Lower lobe of right lung (tissue), 2 donors: ENCODE results near the gene INPP4A. TPM values are rescaled to one million over a fixed set of nuclear protein-coding genes. Genes with fewer than 3 reads are reported as not detected.
A peak's percentile ranks its signal among the peaks of the same experiment; 100 is the strongest.

Experiments used
- ATAC-seq, 2 donors: fragments of 200-7000 bp; cut with Tn5 transposase; one replicate each; pipeline ENCODE4 v1.9.1; 2020 to 2022; ENCODE audit warnings: mild to moderate bottlenecking in 2 of 2, moderate library complexity in 2 of 2
- DNase-seq: peaks from one replicate; pipeline ENCODE4 v3.0.0-alpha.2; 2020
- H3K27ac ChIP-seq: fragments of 200-600 bp; one replicate; pipeline ENCODE4 v1.8.0; 2022
- H3K27me3 ChIP-seq: fragments of 200-600 bp; one replicate; pipeline ENCODE4 v1.8.0; 2022; ENCODE audit warnings: low read depth
- H3K36me3 ChIP-seq: fragments of 200-600 bp; one replicate; pipeline ENCODE4 v1.8.0; 2022; ENCODE audit warnings: mild to moderate bottlenecking
- H3K4me1 ChIP-seq: fragments of 200-600 bp; one replicate; pipeline ENCODE4 v1.8.0; 2022
- H3K4me3 ChIP-seq: fragments of 200-600 bp; one replicate; pipeline ENCODE4 v1.8.0; 2022; ENCODE audit warnings: mild to moderate bottlenecking
- H3K9me3 ChIP-seq: fragments of 200-600 bp; one replicate; pipeline ENCODE4 v1.8.0; 2022
- intact Hi-C: fragments of 100-400 bp; cut with DNase I; formaldehyde crosslinking; loops from one replicate; pipeline ENCODE4 v1.11.0; 2022
- total RNA-seq: library from RNA; stranded (reverse); fragmentation: NEBNext Ultra II Directional; extraction: Animal tissue kit (Norgen Biotek cat#: 25700); gene quantifications from one replicate; pipeline ENCODE4 v1.2.1, GENCODE V29; 2021
- TF ChIP-seq, protein P1 (sequence below): fragments of 200-600 bp; IDR thresholded peaks from one replicate; pipeline ENCODE4 v1.8.0; 2022; ENCODE audit warnings: antibody characterized with exemption, mild to moderate bottlenecking
- donor health status: DM: no; HTN: yes; CAD: no; lungs with severe emphysema.

The INPP4A gene
- total RNA-seq, 1 donor from 2014 or later: 35.6 TPM

GRCh38 chr2:98459496-98460175 lies 15.0 kb downstream of the INPP4A start:
- TF ChIP-seq, protein P1, sequence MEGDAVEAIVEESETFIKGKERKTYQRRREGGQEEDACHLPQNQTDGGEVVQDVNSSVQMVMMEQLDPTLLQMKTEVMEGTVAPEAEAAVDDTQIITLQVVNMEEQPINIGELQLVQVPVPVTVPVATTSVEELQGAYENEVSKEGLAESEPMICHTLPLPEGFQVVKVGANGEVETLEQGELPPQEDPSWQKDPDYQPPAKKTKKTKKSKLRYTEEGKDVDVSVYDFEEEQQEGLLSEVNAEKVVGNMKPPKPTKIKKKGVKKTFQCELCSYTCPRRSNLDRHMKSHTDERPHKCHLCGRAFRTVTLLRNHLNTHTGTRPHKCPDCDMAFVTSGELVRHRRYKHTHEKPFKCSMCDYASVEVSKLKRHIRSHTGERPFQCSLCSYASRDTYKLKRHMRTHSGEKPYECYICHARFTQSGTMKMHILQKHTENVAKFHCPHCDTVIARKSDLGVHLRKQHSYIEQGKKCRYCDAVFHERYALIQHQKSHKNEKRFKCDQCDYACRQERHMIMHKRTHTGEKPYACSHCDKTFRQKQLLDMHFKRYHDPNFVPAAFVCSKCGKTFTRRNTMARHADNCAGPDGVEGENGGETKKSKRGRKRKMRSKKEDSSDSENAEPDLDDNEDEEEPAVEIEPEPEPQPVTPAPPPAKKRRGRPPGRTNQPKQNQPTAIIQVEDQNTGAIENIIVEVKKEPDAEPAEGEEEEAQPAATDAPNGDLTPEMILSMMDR: no peak
- ATAC-seq (no peak), DNase-seq (no peak)
- Histone ChIP-seq H3K4me3 (no peak overlapping the region), H3K9me3 (no peaks in the 10 kb centered on the region), H3K4me1 (peaks cover 66% of the 10 kb centered on the region), H3K27ac (no peak overlapping the region), H3K36me3 (no peaks in the 10 kb centered on the region), H3K27me3 (no peaks in the 10 kb centered on the region)
- intact Hi-C loops: no loop called here

- intact Hi-C loops: no loop called here
- Histone ChIP-seq H3K9me3 (no peaks in the 10 kb centered on the region), H3K4me3 (no peak overlapping the region), H3K27me3 (no peaks in the 10 kb centered on the region), H3K27ac (peak overlapping the region; percentile 33), H3K36me3 (no peaks in the 10 kb centered on the region), H3K4me1 (peaks cover 66% of the 10 kb centered on the region)
- DNase-seq (no peak), ATAC-seq (peak in 1 of 2 donors; percentile 36)
- TF ChIP-seq, protein P1: no peak
Measured at GRCh38 chr2:98460573-98461497, 16.2 kb downstream of the INPP4A start.

- peak overlapping the region; percentile 33 for H3K27ac ChIP-seq
- no peak overlapping the region for H3K4me3 ChIP-seq
- no peak for ATAC-seq
- H3K27me3 ChIP-seq: no peaks in the 10 kb centered on the region
- no peak for DNase-seq
- H3K9me3 ChIP-seq: no peaks in the 10 kb centered on the region
- intact Hi-C loops: no loop called here
- no peaks in the 10 kb centered on the region for H3K36me3 ChIP-seq
- peaks cover 71% of the 10 kb centered on the region for H3K4me1 ChIP-seq
- TF ChIP-seq, protein P1: no peak
Measured at GRCh38 chr2:98461498-98462049, 16.9 kb downstream of the INPP4A start.

GRCh38 chr2:98463081-98463481 lies 18.4 kb downstream of the INPP4A start:
- no peak overlapping the region for H3K4me3 ChIP-seq
- H3K36me3 ChIP-seq: no peaks in the 10 kb centered on the region
- H3K9me3 ChIP-seq: no peaks in the 10 kb centered on the region
- intact Hi-C loops: no loop called here
- TF ChIP-seq, protein P1: no peak
- peak overlapping the region; percentile 74 for H3K27ac ChIP-seq
- DNase-seq: no peak
- H3K27me3 ChIP-seq: no peaks in the 10 kb centered on the region
- H3K4me1 ChIP-seq: peaks cover 74% of the 10 kb centered on the region
- ATAC-seq: no peak

DNA sequence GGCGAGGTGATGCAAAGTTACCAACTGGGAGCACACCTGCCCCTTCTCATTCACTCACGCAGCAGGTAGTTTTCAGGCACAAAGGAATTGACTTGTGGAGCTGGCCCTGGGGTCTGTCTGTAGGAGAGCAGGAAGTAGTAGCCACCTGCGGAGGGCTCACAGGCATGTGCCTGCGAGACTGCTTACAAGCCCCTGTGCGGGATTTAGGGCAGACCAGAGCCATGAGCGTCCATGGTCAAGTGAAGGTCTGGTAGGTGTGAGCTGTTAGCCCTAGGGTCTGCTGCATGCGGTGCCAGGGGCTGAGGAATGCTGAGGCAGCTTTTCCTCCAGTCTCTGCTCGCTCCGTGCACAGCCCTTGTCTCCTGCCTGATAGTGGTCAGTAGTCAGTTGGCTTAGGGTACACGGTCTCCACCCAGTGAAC lies 18.9 kb downstream of the INPP4A start:
- intact Hi-C loops: no loop called here
- no peak for DNase-seq
- H3K27ac ChIP-seq: peak overlapping the region; percentile 74

More for the DNA sequence above, 18.9 kb downstream of the INPP4A start:
- ATAC-seq: no peak
- no peaks in the 10 kb centered on the region for H3K27me3 ChIP-seq
- TF ChIP-seq, protein P1: no peak
- H3K4me1 ChIP-seq: peaks cover 74% of the 10 kb centered on the region
- no peaks in the 10 kb centered on the region for H3K9me3 ChIP-seq
- H3K36me3 ChIP-seq: no peaks in the 10 kb centered on the region
- no peak overlapping the region for H3K4me3 ChIP-seq
